HEK293 (cell line): ENCODE data around the gene GPR3.
"Not testable (repeated sequence)": the region's sequence is repeated elsewhere in the genome, so short reads cannot be mapped to it uniquely, and the experiment has no call there.

Experiments
- CTCF ChIA-PET: fragments of 350-600 bp; formaldehyde crosslinking; extraction: SDS; loops from one replicate; lab custom pipeline; 2021; ENCODE audit warnings: antibody characterized with exemption; lab: Yijun Ruan, JAX
- POLR2A ChIA-PET: fragments of 300-600 bp; formaldehyde crosslinking; extraction: SDS; loops from one replicate; lab custom pipeline; 2020; ENCODE audit warnings: antibody characterized with exemption, inconsistent platforms; lab: Yijun Ruan, JAX
- H3K27ac ChIP-seq: fragments of 200-500 bp; sonication (Bioruptor generic); 2 replicates; pipeline ENCODE4 v1.5.1; 2014; ENCODE audit warnings: low read depth, low read length, control low read depth, inconsistent platforms; ENCODE audit errors: extremely low read depth
- H3K36me3 ChIP-seq, 2 experiments: fragments of 200-500 bp in 1 of 2; sonication (Bioruptor generic) in 1 of 2; 1 replicate in 1 of 2; 2 replicates in 1 of 2; pipeline ENCODE4 v1.5.1; 2014 to 2017; ENCODE audit warnings: inconsistent platforms in 2 of 2, low read length in 2 of 2; ENCODE audit not compliant: control insufficient read depth in 2 of 2, insufficient read depth in 1 of 2
- H3K4me1 ChIP-seq: fragments of 200-500 bp; sonication (Bioruptor generic); 2 replicates; pipeline ENCODE4 v1.5.1; 2014; ENCODE audit warnings: mild to moderate bottlenecking, low read length, inconsistent platforms; ENCODE audit not compliant: control insufficient read depth, insufficient read depth
- H3K4me3 ChIP-seq: 2 replicates; pipeline ENCODE4 v1.5.1; 2011; ENCODE audit warnings: low read depth, mild to moderate bottlenecking, control low read depth, low read length, moderate library complexity
- H3K9me3 ChIP-seq: fragments of 200-500 bp; sonication (Bioruptor generic); 2 replicates; pipeline ENCODE4 v1.5.1; 2014; ENCODE audit warnings: low read depth, low read length, inconsistent platforms; ENCODE audit not compliant: control insufficient read depth, insufficient read depth
- BCL11B ChIP-seq: fragments of 450-650 bp; formaldehyde crosslinking; IDR thresholded peaks from 2 replicates; pipeline ENCODE4 v1.5.1; 2016; ENCODE audit warnings: low read depth, missing biosample characterization, missing genetic modification characterization
- CTCF ChIP-seq: fragments of 450-650 bp; formaldehyde crosslinking; IDR thresholded peaks from 2 replicates; pipeline ENCODE4 v1.5.1; 2016; ENCODE audit warnings: missing biosample characterization, missing genetic modification characterization
- IKZF3 ChIP-seq: fragments of 450-650 bp; IDR thresholded peaks from 2 replicates; pipeline ENCODE4 v1.5.0; 2018; ENCODE audit warnings: missing biosample characterization, mild to moderate bottlenecking, missing genetic modification characterization, moderate library complexity
- MEIS1 ChIP-seq: sonication (generic); formaldehyde crosslinking; IDR thresholded peaks from 2 replicates; pipeline ENCODE4 v1.8.1; 2022; ENCODE audit warnings: missing genetic modification reagents, mild to moderate bottlenecking, borderline replicate concordance
- PATZ1 ChIP-seq: fragments of 450-650 bp; formaldehyde crosslinking; IDR thresholded peaks from 2 replicates; pipeline ENCODE4 v1.5.1; 2016; ENCODE audit warnings: missing biosample characterization, missing genetic modification characterization
- TCF7L2 ChIP-seq: IDR thresholded peaks from 2 replicates; pipeline ENCODE4 v1.6.1; 2011; ENCODE audit warnings: low read depth, mild to moderate bottlenecking, inconsistent platforms, low read length, moderate library complexity, borderline replicate concordance
- TRIM28 ChIP-seq: IDR thresholded peaks from 2 replicates; pipeline ENCODE4 v1.6.1; 2011; ENCODE audit warnings: low read length, control low read depth, borderline replicate concordance
- ZBTB48 ChIP-seq: fragments of 450-650 bp; formaldehyde crosslinking; IDR thresholded peaks from 2 replicates; pipeline ENCODE4 v1.5.1; 2016; ENCODE audit warnings: missing biosample characterization, missing genetic modification characterization
- ZEB2 ChIP-seq: fragments of 450-650 bp; formaldehyde crosslinking; IDR thresholded peaks from 2 replicates; pipeline ENCODE4 v1.5.1; 2016; ENCODE audit warnings: missing biosample characterization, missing genetic modification characterization
- ZIC2 ChIP-seq: fragments of 450-650 bp; formaldehyde crosslinking; IDR thresholded peaks from 2 replicates; pipeline ENCODE4 v1.5.1; 2016; ENCODE audit warnings: missing biosample characterization, missing genetic modification characterization
- ZNF146 ChIP-seq: fragments of 450-650 bp; formaldehyde crosslinking; IDR thresholded peaks from 2 replicates; pipeline ENCODE4 v1.5.1; 2016; ENCODE audit warnings: missing biosample characterization, missing genetic modification characterization
- ZNF157 ChIP-seq: fragments of 450-650 bp; formaldehyde crosslinking; IDR thresholded peaks from 2 replicates; pipeline ENCODE4 v1.5.1; 2016; ENCODE audit warnings: missing biosample characterization, missing genetic modification characterization
- ZNF2 ChIP-seq: fragments of 450-650 bp; formaldehyde crosslinking; IDR thresholded peaks from 2 replicates; pipeline ENCODE4 v1.5.1; 2016; ENCODE audit warnings: missing biosample characterization, missing genetic modification characterization
- ZNF23 ChIP-seq: fragments of 450-650 bp; formaldehyde crosslinking; IDR thresholded peaks from 2 replicates; pipeline ENCODE4 v1.5.1; 2016; ENCODE audit warnings: missing biosample characterization, missing genetic modification characterization, borderline replicate concordance
- ZNF366 ChIP-seq: fragments of 450-650 bp; formaldehyde crosslinking; conservative IDR thresholded peaks from 2 replicates; pipeline ENCODE4 v1.5.1; 2016; ENCODE audit warnings: missing biosample characterization, missing genetic modification characterization
- ZNF423 ChIP-seq: fragments of 450-650 bp; formaldehyde crosslinking; IDR thresholded peaks from 2 replicates; pipeline ENCODE4 v1.5.1; 2016; ENCODE audit warnings: missing biosample characterization, missing genetic modification characterization
- ZNF521 ChIP-seq: fragments of 450-650 bp; formaldehyde crosslinking; IDR thresholded peaks from 2 replicates; pipeline ENCODE4 v1.5.1; 2017; ENCODE audit warnings: missing biosample characterization, mild to moderate bottlenecking, missing genetic modification characterization
- ZNF654 ChIP-seq: fragments of 450-650 bp; formaldehyde crosslinking; IDR thresholded peaks from 2 replicates; pipeline ENCODE4 v1.5.1; 2016; ENCODE audit warnings: low read depth, missing biosample characterization, missing genetic modification characterization
- ZSCAN4 ChIP-seq: fragments of 450-650 bp; formaldehyde crosslinking; IDR thresholded peaks from 2 replicates; pipeline ENCODE4 v1.5.1; 2017; ENCODE audit warnings: missing biosample characterization, missing genetic modification characterization

GPR3 gene

GRCh38 chr1:27383661-27384060 lies 8.8 kb upstream of the GPR3 start:
- POLR2A ChIA-PET, result interaction anchor here (2.8 kb wide), 1 partner anchor 19 kb away, joined by 8 read pairs; no protein-coding TSS in a partner anchor
- Histone ChIP-seq H3K27ac (no peak overlapping the region), H3K4me3 (no peak overlapping the region), H3K36me3 (no peaks in the 10 kb centered on the region), H3K9me3 (no peaks in the 10 kb centered on the region), H3K4me1 (no peaks in the 10 kb centered on the region)
- CTCF ChIA-PET, result interaction anchor here (0.7 to 8.9 kb wide), 5 partner anchors 8 to 282 kb away, joined by 3 to 129 read pairs (median 3); partner anchors contain the start of gene MAP3K6
- no peak for TF ChIP-seq TCF7L2
- peak; percentile 80; the same call in 1 of the 2 replicates for TF ChIP-seq BCL11B (tag by site-specific recombination)
- no peak for TF ChIP-seq ZNF146 (tag by site-specific recombination)
- TF ChIP-seq ZIC2 (tag by site-specific recombination), result no peak
- no peak for TF ChIP-seq ZNF157 (tag by site-specific recombination)

GRCh38 chr1:27384797-27385196 lies 7.6 kb upstream of the GPR3 start:
- peak; percentile 90 for TF ChIP-seq ZNF146 (tag by site-specific recombination)
- POLR2A ChIA-PET, H3K27ac ChIP-seq, H3K4me3 ChIP-seq, H3K9me3 ChIP-seq, H3K36me3 ChIP-seq, H3K4me1 ChIP-seq: not testable (repeated sequence)
- CTCF ChIA-PET, result interaction anchor here (0.6 to 8.9 kb wide), 8 partner anchors 17 to 325 kb away, joined by 3 to 129 read pairs (median 3); partner anchors contain the start of gene MAP3K6

- H3K27ac ChIP-seq, result no peak overlapping the region
- ChIA-PET POLR2A (interaction anchor here (1.0 kb wide), 1 partner anchor 22 kb away, joined by 4 read pairs; the partner anchor contains the start of gene MAP3K6), CTCF (interaction anchor here (0.6 to 8.9 kb wide), 22 partner anchors 10 to 289 kb away, joined by 3 to 129 read pairs (median 5); partner anchors contain the start of gene MAP3K6)
- no peaks in the 10 kb centered on the region for H3K4me1 ChIP-seq
- no peak overlapping the region for H3K4me3 ChIP-seq
- H3K36me3 ChIP-seq, result no peaks in the 10 kb centered on the region
- TF ChIP-seq ZEB2 (tag by site-specific recombination) (peak; percentile 87), ZNF654 (tag by site-specific recombination) (peak; percentile 60), ZNF23 (tag by site-specific recombination) (no peak), ZNF423 (tag by site-specific recombination) (no peak), PATZ1 (tag by site-specific recombination) (peak; percentile 37; the same call in 1 of the 2 replicates), ZNF2 (tag by site-specific recombination) (peak; percentile 73), MEIS1 (CRISPR knock-in tag) (no peak), ZSCAN4 (peak; percentile 71; the same call in 1 of the 2 replicates), ZNF366 (tag by site-specific recombination) (peak; percentile 39; the same call in 1 of the 2 replicates), IKZF3 (tag by site-specific recombination) (peak; percentile 85), ZNF521 (tag by site-specific recombination) (no peak), ZBTB48 (tag by site-specific recombination) (peak; percentile 38; the same call in 1 of the 2 replicates), CTCF (tag by site-specific recombination) (peak; percentile 52), TRIM28 (peak; percentile 13; the same call in 1 of the 2 replicates)
- no peaks in the 10 kb centered on the region for H3K9me3 ChIP-seq
Measured at GRCh38 chr1:27388337-27389005, 4.0 kb upstream of the GPR3 start.
